NCI-H460 (cell line): ENCODE data around the gene ARL6IP4. TPM values are rescaled to one million over a fixed set of nuclear protein-coding genes. Genes with fewer than 3 reads are reported as not detected.

Experiments used
- DNase-seq: peaks from one replicate; pipeline ENCODE4 v3.0.0-alpha.2; 2016; ENCODE audit warnings: low read depth; ENCODE audit errors: extremely low read depth
- total RNA-seq: library from RNA; depleted of rRNA; stranded (reverse); fragments of >200 nt; shearing (Covaris generic); gene quantifications from 2 replicates; pipeline ENCODE4 v1.2.3, GENCODE V29; 2014

Gene ARL6IP4
- total RNA-seq, 1 experiment from 2014 or later, result 209 TPM

- DNase-seq, result no peak
Observed at GRCh38 chr12:122989225-122989839, 8.9 kb downstream of the ARL6IP4 start.

GRCh38 chr12:122989874-122990419 is 9.5 kb downstream of the ARL6IP4 start:
- DNase-seq, result no peak

GRCh38 chr12:122990561-122990960 is 10.1 kb downstream of the ARL6IP4 start:
- no peak for DNase-seq

- no peak for DNase-seq
Observed at GRCh38 chr12:122990961-122991622, 10.6 kb downstream of the ARL6IP4 start.

DNA sequence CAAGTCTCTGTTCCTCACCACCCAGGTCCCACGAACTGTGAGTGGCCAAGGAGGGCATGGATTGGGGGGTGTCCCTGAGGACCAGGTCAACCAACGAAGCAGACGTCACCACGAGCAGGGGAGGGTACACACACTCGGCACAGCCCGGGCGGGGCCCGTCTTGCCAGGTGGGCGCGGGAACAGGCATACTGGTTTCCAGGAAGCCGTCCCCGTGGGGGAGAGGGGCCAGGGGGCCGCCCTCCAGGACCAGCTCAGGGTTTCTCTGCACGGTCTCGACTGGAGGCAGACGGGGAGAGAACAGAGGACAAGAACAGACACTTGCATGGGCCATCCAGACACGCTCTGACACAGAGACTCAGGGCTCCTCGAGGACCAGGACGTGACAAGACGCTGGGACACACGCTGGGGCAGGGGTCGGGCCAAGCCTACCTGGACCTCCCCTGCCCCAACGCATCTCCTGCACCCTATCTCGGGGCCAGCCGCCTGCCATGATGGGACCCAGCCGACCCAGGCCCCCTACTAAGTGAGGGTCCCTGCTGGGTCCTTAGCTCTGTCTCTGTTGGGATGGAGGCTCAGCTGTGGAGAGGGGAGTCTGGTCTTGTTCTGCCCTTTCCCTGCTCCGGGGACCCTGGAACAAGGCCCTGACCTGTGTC is 11.3 kb downstream of the ARL6IP4 start:
- DNase-seq, result no peak

DNA sequence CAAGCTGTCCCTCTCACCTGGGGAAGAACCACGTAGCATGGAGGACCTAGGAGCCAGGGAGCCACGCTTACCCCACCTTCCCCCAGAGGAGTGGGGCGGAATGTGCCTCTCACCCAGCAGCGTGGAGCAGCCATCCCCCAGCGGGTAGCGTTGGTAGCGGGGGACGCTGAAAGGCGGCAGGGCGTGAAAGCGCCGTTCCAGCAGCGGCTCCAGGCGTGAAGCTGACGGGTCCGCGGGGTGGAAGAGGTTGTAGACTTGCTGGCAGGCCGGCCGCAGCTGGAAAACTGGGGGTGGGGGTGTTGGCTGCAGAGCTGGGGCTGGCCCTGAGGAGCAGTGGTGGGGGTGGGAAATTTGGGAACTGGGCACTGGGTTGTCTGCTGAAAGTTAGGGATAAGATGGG is 11.9 kb downstream of the ARL6IP4 start:
- no peak for DNase-seq

- DNase-seq, result no peak
Observed at GRCh38 chr12:122994140-122994675, 13.7 kb downstream of the ARL6IP4 start.

- DNase-seq, result no peak
Observed at GRCh38 chr12:122994781-122995502, 14.5 kb downstream of the ARL6IP4 start.

- no peak for DNase-seq
Observed at GRCh38 chr12:122995503-122996187, 15.2 kb downstream of the ARL6IP4 start.

DNA sequence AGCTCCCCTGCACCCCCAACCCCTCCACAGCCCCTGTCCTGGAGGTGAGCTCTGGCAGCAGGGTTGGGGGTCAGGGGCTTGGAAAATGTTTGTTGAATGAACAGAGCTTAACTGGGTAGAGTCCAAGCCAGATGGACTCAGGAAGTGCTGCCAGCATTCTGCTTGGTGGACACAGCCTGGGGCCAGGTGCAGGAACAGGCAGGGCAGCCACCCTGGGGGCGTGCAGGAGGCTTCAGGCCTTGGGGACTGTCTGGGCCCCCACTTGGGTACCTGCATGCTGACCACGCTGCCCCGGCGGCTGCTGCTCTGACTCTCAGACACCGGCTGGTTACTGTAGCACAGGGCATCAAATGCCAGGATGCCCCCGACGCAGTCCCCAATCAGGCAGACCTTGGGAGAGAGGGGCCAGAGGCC is 15.7 kb downstream of the ARL6IP4 start:
- DNase-seq, result no peak

DNA sequence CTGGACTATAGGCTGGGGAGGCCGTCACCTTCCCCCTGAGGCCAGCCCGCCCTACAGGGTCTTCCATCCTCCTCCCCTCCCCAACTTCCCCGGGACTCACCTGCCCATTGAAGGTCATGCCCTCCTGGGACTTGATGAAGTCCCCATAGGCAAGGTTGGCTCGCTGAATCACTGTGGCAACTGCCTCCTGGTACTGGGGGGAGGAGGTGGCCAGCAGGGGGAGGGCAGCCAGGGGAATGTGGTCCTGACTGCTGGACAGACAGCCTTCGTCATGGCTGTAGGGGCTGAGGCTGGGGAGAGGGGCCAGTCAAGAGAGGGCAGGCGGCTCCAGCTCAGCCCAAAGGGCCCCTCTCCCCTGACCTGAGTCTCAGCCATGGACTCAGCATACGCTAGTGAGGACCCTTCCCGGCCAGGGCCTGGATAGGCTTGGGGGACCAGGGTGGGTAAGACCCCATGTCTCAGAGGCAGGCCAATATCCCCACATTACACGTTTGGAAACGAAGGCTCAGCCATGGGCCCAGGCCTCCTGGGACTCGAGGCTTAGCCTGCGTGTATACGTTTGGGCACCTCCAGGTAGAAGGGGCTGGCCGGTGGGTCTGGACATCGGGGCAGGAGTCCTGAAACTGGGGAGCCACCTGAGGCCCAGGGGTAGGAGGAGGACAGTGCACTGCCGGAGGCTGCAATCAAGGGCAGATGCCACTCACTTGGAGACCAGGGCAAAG is 16.3 kb downstream of the ARL6IP4 start:
- no peak for DNase-seq

- DNase-seq, result no peak
Observed at GRCh38 chr12:122997343-122998250, 17.1 kb downstream of the ARL6IP4 start.

GRCh38 chr12:122998316-122998715 is 17.8 kb downstream of the ARL6IP4 start:
- DNase-seq, result no peak

GRCh38 chr12:122999196-122999946 is 18.9 kb downstream of the ARL6IP4 start:
- DNase-seq, result no peak

GRCh38 chr12:122999986-123000420 is 19.5 kb downstream of the ARL6IP4 start:
- DNase-seq, result no peak

DNA sequence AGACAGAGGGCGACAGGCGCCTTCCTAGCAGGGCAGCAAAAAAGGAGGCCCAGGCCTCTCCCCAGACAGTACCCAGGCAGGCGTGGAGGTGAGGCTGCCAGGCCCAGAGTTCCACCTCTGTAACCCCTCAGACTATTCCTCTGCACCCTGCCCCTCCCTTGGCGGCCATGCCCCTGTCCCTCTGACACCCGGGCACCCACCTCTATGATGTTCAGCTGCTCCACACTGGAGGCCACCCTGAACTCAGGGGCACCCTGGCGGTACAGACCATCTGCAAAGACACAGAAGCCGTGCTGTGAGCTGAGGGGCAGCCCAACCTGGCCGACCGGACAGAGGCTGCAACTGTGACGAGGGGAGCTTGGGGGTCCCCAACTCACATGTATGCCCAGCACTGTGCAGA is 20.1 kb downstream of the ARL6IP4 start:
- no peak for DNase-seq

- no peak for DNase-seq
Observed at GRCh38 chr12:123001464-123001863, 21.0 kb downstream of the ARL6IP4 start.

DNA sequence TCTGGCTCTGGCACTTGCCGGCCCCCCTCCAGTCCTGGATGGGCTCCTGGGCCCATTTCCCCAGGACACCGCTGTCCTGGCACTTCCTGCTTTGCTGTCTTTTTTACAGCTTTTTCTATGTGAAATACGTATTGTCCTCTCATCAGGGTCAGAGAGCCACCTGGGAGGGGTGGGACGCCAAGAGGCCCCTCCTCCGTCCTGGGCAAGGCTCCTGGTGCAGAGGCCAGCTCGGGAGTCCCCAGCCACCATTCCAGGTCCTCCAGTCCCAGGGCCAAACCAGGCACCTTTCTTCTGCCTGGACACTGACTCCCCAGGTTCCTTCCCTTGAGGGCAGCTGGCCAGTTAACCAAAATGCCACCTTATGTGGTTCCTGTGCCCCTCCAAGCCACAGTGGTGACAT is 22.8 kb downstream of the ARL6IP4 start:
- no peak for DNase-seq
